HG02763 (cell line): ENCODE results near the gene ASIC3.
"Not testable (repeated sequence)": the region's sequence is repeated elsewhere in the genome, so short reads cannot be mapped to it uniquely, and the experiment has no call there.

Experiments
- ATAC-seq: cut with Tn5 transposase; IDR thresholded peaks from one replicate; pipeline ENCODE4 v1.9.1; 2021; ENCODE audit warnings: mild to moderate bottlenecking, moderate library complexity; ENCODE audit not compliant: unreplicated experiment

ASIC3 gene

DNA sequence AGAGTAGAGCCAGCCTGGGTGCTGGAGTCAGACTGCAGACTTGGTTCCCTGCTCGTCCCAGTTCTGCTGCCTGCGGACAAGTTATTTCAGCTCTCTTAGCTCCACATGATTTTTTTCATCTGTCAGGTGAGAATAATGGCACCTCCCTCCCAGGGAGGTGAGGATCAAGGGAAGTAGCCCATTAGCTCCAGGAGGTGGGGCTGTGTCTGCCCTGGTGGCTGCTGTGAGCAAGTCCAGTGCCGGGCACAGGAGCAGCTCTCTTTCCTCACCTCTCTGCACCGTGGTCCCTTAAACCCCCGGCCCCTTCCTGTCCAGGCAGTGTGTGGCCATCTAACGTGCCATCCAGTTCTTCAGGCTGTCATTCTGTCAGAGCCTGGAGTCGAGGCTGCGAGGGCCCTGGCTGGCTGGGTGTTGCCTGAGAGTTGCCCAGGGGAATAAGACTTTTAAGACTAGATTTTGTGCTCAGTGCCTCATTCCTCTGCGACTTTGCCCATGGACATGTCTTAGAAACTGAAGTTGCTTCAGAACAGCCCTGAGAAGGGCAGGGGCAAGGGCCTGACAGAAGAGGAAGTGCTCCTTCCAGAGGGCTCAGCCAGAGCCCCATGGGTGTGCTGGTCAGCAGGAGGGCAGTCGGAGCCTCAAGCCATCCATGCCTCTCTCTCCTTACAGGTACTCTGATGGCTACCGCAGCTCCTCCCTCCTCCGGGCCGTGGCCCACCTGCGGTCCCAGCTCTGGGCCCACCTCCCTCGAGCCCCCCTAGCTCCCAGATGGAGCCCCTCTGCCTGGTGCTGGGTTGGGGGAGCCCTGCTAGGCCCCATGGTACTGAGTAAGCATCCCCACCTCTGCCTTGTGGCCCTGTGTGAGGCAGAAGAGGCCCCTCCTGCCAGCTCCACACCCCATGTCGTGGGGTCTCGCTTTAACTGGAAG, 15.1 kb upstream of the ASIC3 start:
- no peak for ATAC-seq

DNA sequence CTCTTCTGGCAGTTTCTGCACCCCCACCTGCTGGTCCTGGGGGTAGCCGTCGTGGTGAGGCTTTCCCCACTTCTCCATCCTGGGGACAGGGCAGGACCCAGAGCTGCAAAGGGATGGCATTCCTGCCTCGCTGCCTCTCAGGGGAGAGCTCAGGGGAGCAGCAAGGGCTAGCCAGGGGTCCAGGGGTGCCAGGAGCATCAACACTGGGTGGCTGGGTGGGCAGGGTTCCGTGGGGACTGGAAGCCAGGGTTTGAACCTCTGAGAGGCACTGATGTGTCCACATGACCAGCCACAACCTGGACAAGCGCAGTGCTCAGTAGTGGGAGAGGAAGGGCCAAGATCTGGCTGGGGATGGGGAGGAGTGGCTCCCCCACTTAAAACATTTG, 14.5 kb upstream of the ASIC3 start:
- ATAC-seq, result no peak

DNA sequence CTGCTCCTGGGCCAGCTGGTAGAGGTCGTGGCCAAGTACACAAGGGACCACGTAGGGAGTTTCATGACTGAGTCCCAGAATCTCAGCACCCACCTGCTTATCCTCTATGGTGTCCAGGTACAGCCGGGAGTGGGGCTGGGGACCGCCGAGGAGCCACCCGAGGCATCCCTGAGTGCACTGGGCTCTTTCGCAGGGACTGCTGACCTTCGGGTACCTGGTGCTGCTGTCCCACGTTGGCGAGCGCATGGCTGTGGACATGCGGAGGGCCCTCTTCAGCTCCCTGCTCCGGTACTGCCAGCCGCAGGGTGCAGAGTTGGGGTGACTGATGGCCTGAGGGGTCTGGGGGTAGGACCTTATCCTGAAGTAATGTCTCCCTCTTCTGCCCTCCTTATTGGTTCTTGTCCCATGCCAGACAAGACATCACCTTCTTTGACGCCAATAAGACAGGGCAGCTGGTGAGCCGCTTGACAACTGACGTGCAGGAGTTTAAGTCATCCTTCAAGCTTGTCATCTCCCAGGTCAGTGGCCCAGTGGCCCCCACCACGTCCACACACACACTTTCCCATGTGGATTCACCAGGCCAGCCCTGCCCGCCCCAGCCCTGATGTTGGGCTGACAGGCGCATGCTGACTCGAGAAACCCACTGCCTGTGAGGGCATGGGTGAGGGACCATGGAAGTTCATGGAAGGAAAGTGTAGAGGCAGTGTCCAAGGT, 13.9 kb upstream of the ASIC3 start:
- ATAC-seq, result no peak

DNA sequence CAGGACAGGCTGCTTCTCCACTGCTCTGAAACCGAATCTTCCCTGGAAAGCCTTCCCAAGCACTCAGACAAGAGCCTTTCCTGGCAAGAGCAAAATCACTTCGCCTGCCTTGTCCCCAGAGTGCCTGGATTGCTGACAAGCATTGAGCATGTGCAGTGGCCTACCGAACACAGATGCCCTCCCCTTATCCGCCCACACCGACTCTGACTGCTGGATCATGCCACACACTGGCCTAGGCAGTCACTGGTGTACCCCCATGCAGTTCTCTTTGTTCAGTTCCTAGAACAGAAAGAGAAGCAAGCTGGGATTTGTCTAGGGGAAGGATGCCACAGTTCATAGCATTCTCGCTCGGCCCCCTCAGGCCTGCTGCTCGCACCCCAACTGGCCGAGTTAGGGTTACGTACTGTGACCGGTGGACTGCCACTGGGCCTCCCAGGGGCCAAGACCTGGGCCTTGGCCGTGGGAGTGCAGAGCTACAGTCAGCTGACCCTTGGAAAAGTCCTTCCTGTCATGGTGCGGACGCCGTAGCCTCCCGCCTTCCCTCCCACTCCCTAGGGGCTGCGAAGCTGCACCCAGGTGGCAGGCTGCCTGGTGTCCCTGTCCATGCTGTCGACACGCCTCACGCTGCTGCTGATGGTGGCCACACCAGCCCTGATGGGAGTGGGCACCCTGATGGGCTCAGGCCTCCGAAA, 13.2 kb upstream of the ASIC3 start:
- no peak for ATAC-seq

DNA sequence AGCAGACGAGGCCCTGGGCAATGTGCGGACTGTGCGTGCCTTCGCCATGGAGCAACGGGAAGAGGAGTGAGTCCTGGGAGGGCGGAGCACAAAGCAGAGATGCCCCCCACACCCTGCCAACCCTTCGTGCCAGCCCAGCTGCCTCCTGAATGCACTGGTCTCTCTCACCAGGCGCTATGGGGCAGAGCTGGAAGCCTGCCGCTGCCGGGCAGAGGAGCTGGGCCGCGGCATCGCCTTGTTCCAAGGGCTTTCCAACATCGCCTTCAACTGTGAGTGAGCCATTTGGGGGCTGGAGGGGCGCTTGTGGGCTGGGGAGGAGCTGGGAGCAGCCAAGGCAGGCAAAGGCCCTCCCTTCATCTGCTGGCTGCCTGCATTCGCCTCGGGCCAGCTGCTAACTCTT, 12.4 kb upstream of the ASIC3 start:
- no peak for ATAC-seq

DNA sequence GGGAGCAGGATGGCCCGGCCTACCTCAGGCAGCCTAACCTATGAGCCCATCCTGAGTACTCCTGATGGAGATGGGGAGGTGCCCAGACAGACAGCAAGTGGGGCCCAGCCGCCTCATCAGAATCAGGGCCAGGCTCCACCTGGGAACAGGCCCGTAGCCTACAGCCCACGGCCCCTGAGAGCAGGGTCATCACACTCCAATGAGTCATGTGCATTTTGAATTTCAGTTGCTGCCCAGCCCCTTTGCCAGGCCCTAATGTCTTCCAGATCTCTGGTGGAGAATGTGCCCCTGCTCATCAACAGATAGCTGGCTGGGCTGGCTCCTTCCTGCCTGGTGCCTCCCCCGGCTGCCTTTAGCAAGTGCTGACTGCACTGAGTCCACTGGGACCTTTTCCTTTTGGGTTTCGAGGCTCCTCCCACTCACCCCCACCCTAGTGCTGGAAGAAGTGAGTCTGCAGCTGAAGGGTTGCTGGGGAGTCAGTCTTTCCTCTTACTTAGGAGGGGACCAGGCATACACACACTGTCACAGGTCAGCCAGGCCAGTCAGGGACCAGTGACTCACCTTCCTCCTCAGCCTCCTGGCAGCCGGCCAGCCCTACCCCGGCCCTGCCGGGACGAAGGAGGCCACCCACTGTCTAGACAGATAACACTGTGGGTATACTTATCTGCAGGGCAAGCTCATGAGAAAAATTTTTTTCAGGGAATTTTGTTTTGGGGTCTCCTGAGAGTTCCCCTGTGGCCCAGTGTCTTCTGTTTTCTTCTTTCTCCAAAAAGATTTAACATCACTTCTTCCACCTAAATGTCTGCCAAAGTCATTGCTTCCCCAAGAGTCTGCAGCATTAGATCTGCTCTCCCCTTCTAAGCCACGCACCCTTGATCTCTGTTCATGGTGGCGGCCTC, 9.1 kb upstream of the ASIC3 start:
- no peak for ATAC-seq

DNA sequence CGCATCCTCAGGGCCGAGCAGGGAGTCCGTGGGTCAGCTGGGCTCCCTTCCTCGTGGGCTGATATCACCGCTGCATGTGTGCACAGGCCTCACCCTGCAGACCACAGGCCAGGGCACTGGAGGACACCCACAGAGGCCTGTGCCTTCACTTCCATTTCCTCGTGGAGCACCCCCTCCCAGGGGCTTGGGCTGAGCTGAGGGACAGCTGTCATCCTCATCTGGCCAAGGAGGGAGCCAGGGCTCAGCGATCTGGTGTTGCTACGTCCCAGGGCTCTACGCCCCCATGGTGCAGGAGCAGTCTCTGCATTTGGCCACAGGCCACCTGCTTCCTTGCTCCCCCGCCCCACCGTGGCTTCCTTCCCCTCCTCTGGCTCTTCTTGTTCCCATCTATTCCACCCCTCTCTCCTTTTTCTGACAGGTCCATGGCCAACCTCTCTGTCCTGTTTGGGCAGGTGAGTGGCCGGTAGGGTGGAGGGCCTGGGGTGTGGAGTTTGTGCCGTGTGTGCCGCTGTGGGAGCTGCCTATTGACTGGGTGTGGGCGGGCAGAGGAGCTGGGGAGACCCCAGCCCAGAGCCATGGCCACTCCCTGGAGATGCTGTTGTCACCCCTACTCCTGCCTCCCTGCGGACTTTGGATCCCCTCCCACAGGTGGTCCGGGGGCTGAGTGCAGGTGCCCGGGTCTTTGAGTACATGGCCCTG, 8.3 kb upstream of the ASIC3 start:
- ATAC-seq, result no peak

DNA sequence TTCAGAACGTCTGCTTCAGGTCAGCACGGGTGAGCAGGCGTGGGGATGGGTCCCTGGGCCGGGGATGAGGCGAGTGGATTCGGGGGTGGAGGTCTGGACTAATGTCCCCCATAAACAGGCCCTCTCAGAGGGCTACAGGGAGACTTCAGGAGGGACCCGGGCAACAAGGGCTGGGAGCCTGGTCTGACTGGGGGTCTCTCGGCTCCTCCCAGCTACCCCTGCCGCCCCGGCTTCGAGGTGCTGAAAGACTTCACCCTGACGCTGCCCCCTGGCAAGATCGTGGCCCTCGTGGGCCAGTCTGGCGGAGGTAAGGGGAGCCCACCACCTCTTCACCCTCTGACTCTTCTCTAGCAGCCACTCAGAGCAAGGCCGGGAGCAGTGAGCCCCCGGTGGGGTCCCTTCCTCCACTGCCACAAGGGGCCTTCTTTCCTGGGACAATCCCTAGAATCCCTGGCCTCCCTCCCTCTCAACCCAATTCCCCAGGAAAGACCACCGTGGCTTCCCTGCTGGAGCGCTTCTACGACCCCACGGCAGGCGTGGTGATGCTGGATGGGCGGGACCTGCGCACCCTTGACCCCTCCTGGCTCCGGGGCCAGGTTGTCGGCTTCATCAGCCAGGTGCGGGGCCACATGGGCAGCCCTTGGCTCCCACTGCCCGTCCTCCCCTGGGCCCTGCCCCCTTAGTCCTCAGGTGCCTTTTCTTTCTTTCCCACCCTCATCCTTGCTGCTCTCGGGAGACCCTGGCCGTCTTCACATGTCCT, 7.5 kb upstream of the ASIC3 start:
- ATAC-seq, result no peak

DNA sequence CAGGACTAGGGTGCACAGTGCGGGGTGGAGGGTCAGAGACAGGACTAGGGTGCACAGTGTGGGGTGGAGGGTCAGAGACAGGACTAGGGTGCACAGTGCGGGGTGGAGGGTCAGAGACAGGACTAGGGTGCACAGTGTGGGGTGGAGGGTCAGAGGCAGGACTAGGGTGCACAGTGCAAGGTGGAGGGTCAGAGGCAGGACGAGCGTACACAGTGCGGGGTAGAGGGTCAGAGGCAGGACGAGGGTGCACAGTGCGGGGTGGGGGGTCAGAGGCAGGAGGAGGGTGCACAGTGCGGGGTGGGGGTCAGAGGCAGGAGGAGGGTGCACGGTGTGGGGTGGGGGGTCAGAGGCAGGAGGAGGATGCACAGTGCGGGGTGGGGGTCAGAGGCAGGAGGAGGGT, 4.9 kb upstream of the ASIC3 start:
- not testable (repeated sequence) for ATAC-seq

DNA sequence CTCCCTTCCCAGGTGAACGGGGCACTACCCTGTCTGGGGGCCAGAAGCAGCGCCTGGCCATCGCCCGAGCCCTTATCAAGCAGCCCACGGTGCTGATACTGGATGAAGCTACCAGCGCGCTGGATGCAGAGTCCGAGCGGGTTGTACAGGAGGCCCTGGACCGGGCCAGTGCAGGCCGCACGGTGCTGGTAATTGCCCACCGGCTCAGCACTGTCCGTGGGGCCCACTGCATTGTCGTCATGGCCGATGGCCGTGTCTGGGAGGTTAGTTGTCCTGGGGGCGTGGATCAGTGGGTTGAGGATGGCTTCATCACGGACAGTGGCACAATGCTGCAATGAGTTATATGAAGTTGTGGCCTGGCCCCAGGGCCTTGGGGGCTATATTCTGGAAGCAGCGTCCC, 4.4 kb upstream of the ASIC3 start:
- ATAC-seq, result no peak

DNA sequence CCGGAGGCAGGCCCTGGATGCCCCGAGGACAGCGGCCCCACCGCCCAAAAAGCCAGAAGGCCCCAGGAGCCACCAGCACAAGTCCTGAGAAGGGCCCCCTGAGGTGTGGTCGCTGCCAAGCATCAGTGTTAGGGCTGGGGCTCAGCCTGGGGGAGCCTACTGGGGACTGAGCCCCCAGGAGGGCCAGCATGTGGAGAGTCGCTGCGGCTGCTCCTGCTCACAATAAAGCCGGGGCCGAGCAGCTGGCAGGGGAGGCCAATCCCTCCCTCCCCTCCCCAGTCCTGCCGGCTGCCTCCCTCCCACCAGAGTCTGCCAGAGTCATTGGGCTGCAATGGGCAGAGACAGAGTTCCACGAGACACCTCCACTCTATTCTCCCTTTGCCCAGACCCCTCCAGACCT, 3.1 kb upstream of the ASIC3 start:
- ATAC-seq, result no peak

DNA sequence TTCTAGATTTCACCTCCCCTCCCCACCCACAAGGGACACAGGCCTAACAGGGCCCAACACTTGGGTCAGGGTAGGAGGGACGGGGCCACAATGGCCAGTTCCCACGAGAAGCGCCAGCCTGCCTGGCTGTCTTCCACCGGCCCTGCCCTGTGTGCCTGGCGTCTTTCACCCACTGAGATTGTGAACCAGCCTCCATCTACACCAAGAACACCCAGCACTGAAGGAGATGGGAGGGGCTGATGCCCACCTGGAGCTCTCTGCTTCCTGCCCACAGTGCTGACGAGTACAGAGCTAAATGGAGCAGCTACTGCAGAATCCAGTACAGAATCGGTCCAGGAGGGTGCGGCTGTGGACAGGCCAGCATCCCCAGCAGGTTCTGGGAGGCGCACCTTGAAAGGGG, 2.4 kb upstream of the ASIC3 start:
- ATAC-seq, result no peak

DNA sequence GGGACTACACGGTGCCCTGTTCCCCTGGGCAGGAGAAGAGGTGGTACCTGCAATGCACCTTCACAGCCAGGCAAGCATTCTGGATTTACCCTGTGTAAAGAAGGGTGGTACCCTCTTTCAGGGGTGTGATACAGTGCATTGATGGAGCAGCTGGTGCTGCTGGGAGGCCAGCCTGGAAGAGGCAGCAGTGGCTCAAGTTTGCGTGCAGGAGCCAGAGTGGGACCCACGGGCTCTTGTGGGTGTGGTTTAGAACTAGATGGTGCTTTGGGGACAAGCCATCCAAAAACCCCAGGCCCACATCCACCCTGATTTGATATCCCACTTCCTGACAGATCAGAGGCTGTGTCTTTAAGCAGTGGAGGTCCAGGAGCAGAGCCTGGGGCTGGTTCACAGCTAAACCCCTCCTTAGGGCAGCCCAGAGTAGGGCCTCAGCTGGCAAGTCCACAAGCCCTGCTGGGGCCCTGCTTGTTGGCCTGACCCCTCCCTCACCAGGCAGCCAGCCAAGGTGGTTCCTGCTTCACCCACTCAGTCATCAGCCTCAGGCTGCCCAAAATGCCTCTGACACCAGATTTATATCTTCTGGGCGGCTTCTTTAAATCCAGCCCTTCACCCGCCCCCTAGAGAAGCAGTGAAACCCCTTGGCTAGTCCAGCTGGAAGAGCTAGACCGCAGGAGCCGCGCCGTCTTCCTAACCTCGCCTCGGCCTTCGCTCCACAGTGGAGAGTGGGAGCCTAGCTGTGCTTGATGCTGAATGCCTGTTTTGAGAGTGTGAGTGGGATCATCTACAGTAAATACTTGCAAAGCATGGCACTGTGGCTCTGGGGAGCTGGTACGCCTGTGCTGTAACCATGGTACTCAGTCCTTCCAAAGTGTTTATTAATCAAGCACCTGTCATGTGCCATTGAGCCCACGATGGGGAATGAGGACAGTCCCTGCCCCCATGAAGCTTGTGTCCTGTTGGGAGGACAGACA, 1.4 kb upstream of the ASIC3 start:
- ATAC-seq, result no peak

DNA sequence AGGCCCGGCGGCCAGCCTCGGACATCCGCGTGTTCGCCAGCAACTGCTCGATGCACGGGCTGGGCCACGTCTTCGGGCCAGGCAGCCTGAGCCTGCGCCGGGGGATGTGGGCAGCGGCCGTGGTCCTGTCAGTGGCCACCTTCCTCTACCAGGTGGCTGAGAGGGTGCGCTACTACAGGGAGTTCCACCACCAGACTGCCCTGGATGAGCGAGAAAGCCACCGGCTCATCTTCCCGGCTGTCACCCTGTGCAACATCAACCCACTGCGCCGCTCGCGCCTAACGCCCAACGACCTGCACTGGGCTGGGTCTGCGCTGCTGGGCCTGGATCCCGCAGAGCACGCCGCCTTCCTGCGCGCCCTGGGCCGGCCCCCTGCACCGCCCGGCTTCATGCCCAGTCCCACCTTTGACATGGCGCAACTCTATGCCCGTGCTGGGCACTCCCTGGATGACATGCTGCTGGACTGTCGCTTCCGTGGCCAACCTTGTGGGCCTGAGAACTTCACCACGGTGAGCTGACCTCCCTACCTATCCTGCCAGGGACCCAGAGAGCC, 656 bp downstream of the ASIC3 start:
- ATAC-seq, result no peak

DNA sequence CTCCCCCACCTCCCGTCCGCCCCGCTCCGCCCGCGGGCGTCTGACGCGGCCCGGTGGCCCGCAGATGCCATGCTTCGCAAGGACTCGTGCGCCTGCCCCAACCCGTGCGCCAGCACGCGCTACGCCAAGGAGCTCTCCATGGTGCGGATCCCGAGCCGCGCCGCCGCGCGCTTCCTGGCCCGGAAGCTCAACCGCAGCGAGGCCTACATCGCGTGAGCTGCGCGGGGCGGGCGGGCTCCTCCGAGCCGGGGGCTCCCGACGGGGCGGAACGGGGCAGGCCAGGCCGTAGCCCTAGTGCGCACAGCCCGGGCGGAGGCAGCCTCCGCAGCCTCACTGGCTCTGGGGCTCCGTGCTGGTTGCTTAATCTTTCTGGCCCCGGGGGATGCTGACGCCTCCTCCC, 2.8 kb downstream of the ASIC3 start:
- no peak for ATAC-seq

DNA sequence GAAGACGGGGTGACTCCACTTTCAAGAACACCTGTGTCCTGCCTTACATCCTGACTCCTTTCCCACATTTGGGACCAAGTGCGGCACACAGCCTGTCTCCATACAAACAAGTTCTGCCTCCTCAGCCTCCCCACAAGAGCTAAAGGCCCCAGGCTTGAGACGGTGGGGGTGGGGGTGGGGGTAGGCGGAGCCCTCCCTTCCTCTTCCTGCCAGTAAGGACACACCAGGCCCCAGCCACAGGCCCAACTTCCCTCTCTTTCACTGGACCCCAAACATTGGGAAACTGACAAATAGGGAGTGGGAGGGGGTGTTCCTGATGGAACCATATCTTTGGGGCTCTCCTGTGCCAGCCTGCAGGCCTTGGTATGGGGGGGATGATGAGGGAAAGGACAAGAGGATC, 4.8 kb downstream of the ASIC3 start:
- no peak for ATAC-seq

DNA sequence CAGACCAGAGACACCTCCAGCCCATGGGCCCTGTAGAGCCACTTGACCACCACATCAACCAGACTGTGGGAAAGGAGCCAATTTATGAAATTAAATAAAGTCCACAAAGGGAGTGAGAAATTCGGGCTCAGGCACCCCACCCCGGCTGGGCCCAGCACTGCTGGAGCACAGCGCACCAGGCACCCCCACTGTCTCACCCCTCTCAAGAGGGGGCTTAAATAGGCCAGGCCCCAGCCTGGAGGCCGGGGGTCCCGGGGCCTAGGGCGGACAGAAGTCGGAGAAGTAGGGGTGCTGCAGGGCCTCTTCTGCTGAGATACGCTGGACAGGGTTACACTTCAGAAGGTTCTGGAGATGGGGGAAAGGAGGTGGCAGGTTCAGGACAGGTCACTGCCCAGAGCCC, 5.4 kb downstream of the ASIC3 start:
- ATAC-seq, result no peak

DNA sequence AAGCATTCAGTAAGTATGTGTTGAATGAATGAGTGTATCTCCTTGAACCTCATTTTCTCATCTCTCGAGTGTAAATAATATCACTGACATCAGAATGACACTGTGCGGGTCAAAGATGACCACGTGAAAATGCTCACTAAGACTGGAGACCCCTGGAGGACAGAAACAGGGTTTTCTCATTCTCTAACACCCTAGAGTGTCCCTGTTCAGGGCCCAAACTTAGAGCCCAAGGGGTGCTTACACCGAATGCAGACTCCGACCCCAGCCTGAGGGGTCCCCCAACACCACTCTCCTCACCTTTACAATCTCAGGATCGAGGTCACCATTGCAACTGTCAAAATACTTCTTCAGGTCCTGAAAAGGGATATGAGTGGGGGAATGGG, 7.9 kb downstream of the ASIC3 start:
- no peak for ATAC-seq
